Dendritic cell treated with granulocyte-macrophage colony-stimulating factor and Interleukin-4, amounts not matched to agents 40 ng/mL and 50 ng/mL, for 4 days (primary cell): ENCODE measurements around the gene RAB4A.

ENCODE experiments used
- H3K27ac Mint-ChIP-seq: one replicate; pipeline ENCODE4 v1.8.0; 2022; ENCODE audit warnings: mild to moderate bottlenecking, mixed read lengths
- H3K27me3 Mint-ChIP-seq: one replicate; pipeline ENCODE4 v1.8.0; 2022; ENCODE audit warnings: mild to moderate bottlenecking, mixed read lengths
- H3K36me3 Mint-ChIP-seq: one replicate; pipeline ENCODE4 v1.8.0; 2022; ENCODE audit warnings: low read depth, mixed read lengths
- H3K4me1 Mint-ChIP-seq: one replicate; pipeline ENCODE4 v1.8.0; 2022; ENCODE audit warnings: low read depth, mixed read lengths
- H3K4me3 Mint-ChIP-seq: one replicate; pipeline ENCODE4 v1.8.0; 2022; ENCODE audit warnings: mild to moderate bottlenecking, moderate library complexity, mixed read lengths
- H3K9me3 Mint-ChIP-seq: one replicate; pipeline ENCODE4 v1.8.0; 2022; ENCODE audit warnings: mixed read lengths
- intact Hi-C: fragments of 100-400 bp; cut with micrococcal nuclease; formaldehyde crosslinking; loops from one replicate; pipeline ENCODE4 v1.15.0; 2022

Gene RAB4A

GRCh38 chr1:229334269-229334668 lies 63.4 kb downstream of the RAB4A start:
- peaks cover 9% of the 10 kb centered on the region for H3K9me3 Mint-ChIP-seq
- no peaks in the 10 kb centered on the region for H3K27me3 Mint-ChIP-seq
- H3K27ac Mint-ChIP-seq, result no peak overlapping the region
- intact Hi-C loops, result no loop called here
- H3K4me3 Mint-ChIP-seq, result no peak overlapping the region
- peaks cover 35% of the 10 kb centered on the region for H3K4me1 Mint-ChIP-seq
- peaks cover 52% of the 10 kb centered on the region for H3K36me3 Mint-ChIP-seq

GRCh38 chr1:229334716-229335115 lies 63.8 kb downstream of the RAB4A start:
- H3K27ac Mint-ChIP-seq, result no peak overlapping the region
- H3K4me1 Mint-ChIP-seq, result peaks cover 37% of the 10 kb centered on the region
- no peak overlapping the region for H3K4me3 Mint-ChIP-seq
- H3K9me3 Mint-ChIP-seq, result peaks cover 9% of the 10 kb centered on the region
- peaks cover 52% of the 10 kb centered on the region for H3K36me3 Mint-ChIP-seq
- no peaks in the 10 kb centered on the region for H3K27me3 Mint-ChIP-seq
- intact Hi-C loops, result no loop called here

GRCh38 chr1:229336345-229336744 lies 65.4 kb downstream of the RAB4A start:
- peaks cover 9% of the 10 kb centered on the region for H3K9me3 Mint-ChIP-seq
- H3K27me3 Mint-ChIP-seq, result no peaks in the 10 kb centered on the region
- no peak overlapping the region for H3K4me3 Mint-ChIP-seq
- H3K27ac Mint-ChIP-seq, result peak overlapping the region; percentile 13
- intact Hi-C loops, result no loop called here
- peaks cover 51% of the 10 kb centered on the region for H3K4me1 Mint-ChIP-seq
- H3K36me3 Mint-ChIP-seq, result peaks cover 54% of the 10 kb centered on the region

GRCh38 chr1:229339086-229339485 lies 68.2 kb downstream of the RAB4A start:
- Mint-ChIP-seq H3K4me1 (peaks cover 60% of the 10 kb centered on the region), H3K27me3 (no peaks in the 10 kb centered on the region), H3K36me3 (peaks cover 63% of the 10 kb centered on the region), H3K9me3 (peaks cover 7% of the 10 kb centered on the region), H3K27ac (peak overlapping the region; percentile 72), H3K4me3 (no peak overlapping the region)
- intact Hi-C loops, result no loop called here

GRCh38 chr1:229339520-229339919 lies 68.6 kb downstream of the RAB4A start:
- peak overlapping the region; percentile 24 for H3K4me3 Mint-ChIP-seq
- no peaks in the 10 kb centered on the region for H3K27me3 Mint-ChIP-seq
- H3K4me1 Mint-ChIP-seq, result peaks cover 64% of the 10 kb centered on the region
- peaks cover 2% of the 10 kb centered on the region for H3K9me3 Mint-ChIP-seq
- peaks cover 58% of the 10 kb centered on the region for H3K36me3 Mint-ChIP-seq
- intact Hi-C loops, result no loop called here
- peak overlapping the region; percentile 16 for H3K27ac Mint-ChIP-seq

- Mint-ChIP-seq H3K36me3 (peaks cover 49% of the 10 kb centered on the region), H3K27me3 (peaks cover 4% of the 10 kb centered on the region), H3K9me3 (no peaks in the 10 kb centered on the region), H3K27ac (peak overlapping the region; percentile 93), H3K4me3 (peak overlapping the region; percentile 91), H3K4me1 (peaks cover 73% of the 10 kb centered on the region)
- intact Hi-C loops, result loop anchor here (5.0 kb wide), 2 partner anchors 68 to 167 kb away; partner anchors contain the start of genes NUP133 and RAB4A
Observed at GRCh38 chr1:229340496-229340895, 69.6 kb downstream of the RAB4A start.

GRCh38 chr1:229341774-229342655 lies 71.1 kb downstream of the RAB4A start:
- H3K27ac Mint-ChIP-seq, result peak overlapping the region; percentile 93
- peaks cover 79% of the 10 kb centered on the region for H3K4me1 Mint-ChIP-seq

GRCh38 chr1:229342656-229343569 lies 72.0 kb downstream of the RAB4A start, which contains the start of gene CCSAP:
CCSAP (minus strand) TSS chr1:229343047; CDS start chr1:229342465, 582 bp downstream.
- H3K9me3 Mint-ChIP-seq, result no peaks in the 10 kb centered on the region
- H3K4me3 Mint-ChIP-seq, result peak within 1 kb of the TSS; percentile 91
- intact Hi-C loops, result loop anchor here (5.0 kb wide), 2 partner anchors 71 to 164 kb away; partner anchors contain the start of genes NUP133 and RAB4A
- peaks cover 77% of the 10 kb centered on the region for H3K4me1 Mint-ChIP-seq
- peaks cover 37% of the 10 kb centered on the region for H3K36me3 Mint-ChIP-seq
- H3K27me3 Mint-ChIP-seq, result peaks cover 15% of the 10 kb centered on the region
- peak within 1 kb of the TSS; percentile 93 for H3K27ac Mint-ChIP-seq

More at GRCh38 chr1:229341774-229342655, 71.1 kb downstream of the RAB4A start:
- Mint-ChIP-seq H3K36me3 (peaks cover 37% of the 10 kb centered on the region), H3K9me3 (no peaks in the 10 kb centered on the region), H3K27me3 (peaks cover 11% of the 10 kb centered on the region), H3K4me3 (peak overlapping the region; percentile 91)
- intact Hi-C loops, result loop anchor here (5.0 kb wide), 2 partner anchors 70 to 165 kb away; partner anchors contain the start of genes NUP133 and RAB4A

- peaks cover 31% of the 10 kb centered on the region for H3K36me3 Mint-ChIP-seq
- intact Hi-C loops, result loop anchor here (5.0 kb wide), 2 partner anchors 72 to 163 kb away; partner anchors contain the start of genes NUP133 and RAB4A
- no peaks in the 10 kb centered on the region for H3K9me3 Mint-ChIP-seq
- H3K4me1 Mint-ChIP-seq, result peaks cover 67% of the 10 kb centered on the region
- H3K27ac Mint-ChIP-seq, result no peak overlapping the region
- no peak overlapping the region for H3K4me3 Mint-ChIP-seq
- peaks cover 16% of the 10 kb centered on the region for H3K27me3 Mint-ChIP-seq
Observed at GRCh38 chr1:229344139-229344538, 73.2 kb downstream of the RAB4A start.

GRCh38 chr1:229344937-229345684 lies 74.2 kb downstream of the RAB4A start:
- Mint-ChIP-seq H3K4me3 (no peak overlapping the region), H3K36me3 (peaks cover 22% of the 10 kb centered on the region), H3K9me3 (no peaks in the 10 kb centered on the region), H3K4me1 (peaks cover 57% of the 10 kb centered on the region), H3K27ac (no peak overlapping the region), H3K27me3 (peaks cover 20% of the 10 kb centered on the region)
- intact Hi-C loops, result loop anchor here (5.0 kb wide), 2 partner anchors 73 to 162 kb away; partner anchors contain the start of genes NUP133 and RAB4A

- peaks cover 33% of the 10 kb centered on the region for H3K27me3 Mint-ChIP-seq
- intact Hi-C loops, result no loop called here
- no peak overlapping the region for H3K27ac Mint-ChIP-seq
- H3K4me3 Mint-ChIP-seq, result no peak overlapping the region
- H3K36me3 Mint-ChIP-seq, result no peaks in the 10 kb centered on the region
- H3K4me1 Mint-ChIP-seq, result peaks cover 47% of the 10 kb centered on the region
- H3K9me3 Mint-ChIP-seq, result no peaks in the 10 kb centered on the region
Observed at GRCh38 chr1:229347528-229347927, 76.6 kb downstream of the RAB4A start.

GRCh38 chr1:229349463-229350385 lies 78.8 kb downstream of the RAB4A start:
- Mint-ChIP-seq H3K4me3 (no peak overlapping the region), H3K27me3 (peaks cover 45% of the 10 kb centered on the region), H3K9me3 (peaks cover 5% of the 10 kb centered on the region), H3K4me1 (peaks cover 32% of the 10 kb centered on the region), H3K27ac (no peak overlapping the region), H3K36me3 (no peaks in the 10 kb centered on the region)
- intact Hi-C loops, result no loop called here
